ENCODE results near the gene SEC14L6.

DNA sequence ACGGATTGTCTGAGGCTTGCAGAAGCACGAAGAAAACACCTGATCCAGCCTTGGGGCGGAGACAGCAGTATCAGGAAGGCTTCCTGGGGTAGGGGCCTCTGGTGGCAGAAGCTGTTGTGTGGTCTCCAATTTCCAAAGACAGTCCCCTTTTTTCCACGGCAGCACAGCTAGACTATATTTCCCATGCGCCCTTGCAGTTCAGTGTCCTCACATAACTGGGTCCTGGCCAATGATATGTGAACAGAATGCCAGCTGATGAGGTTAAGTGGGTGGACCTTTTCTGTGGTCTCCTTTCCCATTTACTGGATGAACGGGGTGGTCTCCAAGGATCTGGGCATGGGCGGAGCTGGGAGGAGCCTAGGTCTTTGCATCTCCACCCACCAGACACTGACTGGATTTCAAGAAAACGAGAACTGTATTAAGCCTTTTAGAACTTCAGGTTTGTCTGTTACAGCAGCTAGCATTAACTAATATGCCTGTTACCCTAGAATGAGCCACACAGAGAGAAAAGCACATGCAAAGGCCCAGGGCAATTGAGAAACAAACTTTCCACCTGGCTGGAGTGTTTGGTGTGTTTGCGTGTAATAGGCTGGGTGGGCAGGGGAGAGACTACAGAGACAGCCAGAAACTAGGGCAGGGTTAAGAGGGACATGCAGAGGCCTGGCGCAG, 21.7 kb upstream of the SEC14L6 start:
- TF ChIP-seq, protein P1, sequence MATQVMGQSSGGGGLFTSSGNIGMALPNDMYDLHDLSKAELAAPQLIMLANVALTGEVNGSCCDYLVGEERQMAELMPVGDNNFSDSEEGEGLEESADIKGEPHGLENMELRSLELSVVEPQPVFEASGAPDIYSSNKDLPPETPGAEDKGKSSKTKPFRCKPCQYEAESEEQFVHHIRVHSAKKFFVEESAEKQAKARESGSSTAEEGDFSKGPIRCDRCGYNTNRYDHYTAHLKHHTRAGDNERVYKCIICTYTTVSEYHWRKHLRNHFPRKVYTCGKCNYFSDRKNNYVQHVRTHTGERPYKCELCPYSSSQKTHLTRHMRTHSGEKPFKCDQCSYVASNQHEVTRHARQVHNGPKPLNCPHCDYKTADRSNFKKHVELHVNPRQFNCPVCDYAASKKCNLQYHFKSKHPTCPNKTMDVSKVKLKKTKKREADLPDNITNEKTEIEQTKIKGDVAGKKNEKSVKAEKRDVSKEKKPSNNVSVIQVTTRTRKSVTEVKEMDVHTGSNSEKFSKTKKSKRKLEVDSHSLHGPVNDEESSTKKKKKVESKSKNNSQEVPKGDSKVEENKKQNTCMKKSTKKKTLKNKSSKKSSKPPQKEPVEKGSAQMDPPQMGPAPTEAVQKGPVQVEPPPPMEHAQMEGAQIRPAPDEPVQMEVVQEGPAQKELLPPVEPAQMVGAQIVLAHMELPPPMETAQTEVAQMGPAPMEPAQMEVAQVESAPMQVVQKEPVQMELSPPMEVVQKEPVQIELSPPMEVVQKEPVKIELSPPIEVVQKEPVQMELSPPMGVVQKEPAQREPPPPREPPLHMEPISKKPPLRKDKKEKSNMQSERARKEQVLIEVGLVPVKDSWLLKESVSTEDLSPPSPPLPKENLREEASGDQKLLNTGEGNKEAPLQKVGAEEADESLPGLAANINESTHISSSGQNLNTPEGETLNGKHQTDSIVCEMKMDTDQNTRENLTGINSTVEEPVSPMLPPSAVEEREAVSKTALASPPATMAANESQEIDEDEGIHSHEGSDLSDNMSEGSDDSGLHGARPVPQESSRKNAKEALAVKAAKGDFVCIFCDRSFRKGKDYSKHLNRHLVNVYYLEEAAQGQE (IDR thresholded peaks at IDR 0.05; ENCODE audit: insufficient read depth in 1 of 2, low read depth in 2 of 2, low read length in 1 of 2), result no peak
- TF ChIP-seq, protein P2, sequence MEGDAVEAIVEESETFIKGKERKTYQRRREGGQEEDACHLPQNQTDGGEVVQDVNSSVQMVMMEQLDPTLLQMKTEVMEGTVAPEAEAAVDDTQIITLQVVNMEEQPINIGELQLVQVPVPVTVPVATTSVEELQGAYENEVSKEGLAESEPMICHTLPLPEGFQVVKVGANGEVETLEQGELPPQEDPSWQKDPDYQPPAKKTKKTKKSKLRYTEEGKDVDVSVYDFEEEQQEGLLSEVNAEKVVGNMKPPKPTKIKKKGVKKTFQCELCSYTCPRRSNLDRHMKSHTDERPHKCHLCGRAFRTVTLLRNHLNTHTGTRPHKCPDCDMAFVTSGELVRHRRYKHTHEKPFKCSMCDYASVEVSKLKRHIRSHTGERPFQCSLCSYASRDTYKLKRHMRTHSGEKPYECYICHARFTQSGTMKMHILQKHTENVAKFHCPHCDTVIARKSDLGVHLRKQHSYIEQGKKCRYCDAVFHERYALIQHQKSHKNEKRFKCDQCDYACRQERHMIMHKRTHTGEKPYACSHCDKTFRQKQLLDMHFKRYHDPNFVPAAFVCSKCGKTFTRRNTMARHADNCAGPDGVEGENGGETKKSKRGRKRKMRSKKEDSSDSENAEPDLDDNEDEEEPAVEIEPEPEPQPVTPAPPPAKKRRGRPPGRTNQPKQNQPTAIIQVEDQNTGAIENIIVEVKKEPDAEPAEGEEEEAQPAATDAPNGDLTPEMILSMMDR (IDR thresholded peaks at IDR 0.05), result no peak
- no peak for TF ChIP-seq POLR2AphosphoS5 (IDR thresholded peaks at IDR 0.05; ENCODE audit: low read depth, low read length)

Measured in Panc1 (cell line).